Brain microvascular endothelial cell (primary cell): ENCODE data around the gene TIMM23B.
"Not testable (repeated sequence)": the region's sequence is repeated elsewhere in the genome, so short reads cannot be mapped to it uniquely, and the experiment has no call there.

Experiments
- DNase-seq: peaks from one replicate; pipeline ENCODE4 v3.0.0-alpha.2; 2020
- H3K27ac ChIP-seq: fragments of 250-450 bp; sonication (Bioruptor Pico); 2 replicates; pipeline ENCODE4 v1.5.1; 2020; ENCODE audit warnings: mild to moderate bottlenecking, moderate library complexity
- H3K27me3 ChIP-seq: fragments of 250-450 bp; sonication (Bioruptor Pico); replicated peaks from 2 replicates; pipeline ENCODE4 v1.5.1; 2020; ENCODE audit warnings: mild to moderate bottlenecking
- H3K36me3 ChIP-seq: fragments of 250-450 bp; sonication (Bioruptor Pico); replicated peaks from 2 replicates; pipeline ENCODE4 v1.5.1; 2020; ENCODE audit warnings: mild to moderate bottlenecking
- H3K4me3 ChIP-seq: 2 replicates; pipeline ENCODE4 v1.5.1; 2011; ENCODE audit warnings: low read depth, mild to moderate bottlenecking, control low read depth, low read length, moderate library complexity
- in situ Hi-C: cut with HindIII; loops from 2 replicates; pipeline ENCODE4 v1.10.0; 2017; ENCODE audit warnings: low sequenced_read_pairs, low pct_ligation_motif_present

Gene TIMM23B

DNA sequence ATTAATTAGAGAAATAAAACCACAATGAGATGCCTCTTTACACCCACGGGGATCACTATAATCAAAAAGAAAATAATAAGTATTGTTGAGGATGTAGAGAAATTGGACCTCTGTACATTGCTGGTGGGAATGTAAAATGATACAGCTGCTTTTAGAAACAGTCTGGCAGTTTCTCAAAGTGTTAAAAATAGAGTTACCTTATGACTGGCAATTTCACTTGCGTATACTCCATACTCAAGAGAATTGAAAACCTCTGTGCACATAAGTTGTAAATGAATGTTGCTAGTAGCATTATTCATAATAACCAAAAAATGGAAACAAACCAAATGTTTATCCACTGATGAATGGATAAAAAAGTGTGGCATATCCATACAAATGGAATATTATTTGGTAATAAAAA lies 6.3 kb downstream of the TIMM23B start:
- H3K4me3 ChIP-seq, DNase-seq, in situ Hi-C loops, H3K36me3 ChIP-seq, H3K27ac ChIP-seq, H3K27me3 ChIP-seq: not testable (repeated sequence)

DNA sequence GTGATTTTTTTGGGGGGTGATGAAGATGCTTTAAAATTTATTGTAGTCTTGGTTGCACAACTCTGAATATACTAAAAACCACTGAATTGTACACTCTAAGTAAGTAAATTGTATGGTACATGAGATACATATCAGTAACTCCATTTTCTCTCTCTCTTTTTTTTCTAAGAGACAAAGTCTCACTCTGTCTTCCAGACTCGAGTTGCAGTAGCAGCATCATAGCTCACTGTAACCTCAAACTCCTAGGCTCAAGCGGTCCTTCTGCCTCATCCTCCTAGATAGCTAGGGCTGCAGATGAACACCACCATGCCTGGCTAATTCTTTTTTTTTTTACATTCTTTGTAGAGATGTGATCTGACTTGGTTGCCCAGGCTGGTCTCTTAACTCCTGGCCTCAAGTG lies 6.9 kb downstream of the TIMM23B start:
- H3K27me3 ChIP-seq, in situ Hi-C loops, H3K36me3 ChIP-seq, H3K4me3 ChIP-seq, H3K27ac ChIP-seq, DNase-seq: not testable (repeated sequence)

DNA sequence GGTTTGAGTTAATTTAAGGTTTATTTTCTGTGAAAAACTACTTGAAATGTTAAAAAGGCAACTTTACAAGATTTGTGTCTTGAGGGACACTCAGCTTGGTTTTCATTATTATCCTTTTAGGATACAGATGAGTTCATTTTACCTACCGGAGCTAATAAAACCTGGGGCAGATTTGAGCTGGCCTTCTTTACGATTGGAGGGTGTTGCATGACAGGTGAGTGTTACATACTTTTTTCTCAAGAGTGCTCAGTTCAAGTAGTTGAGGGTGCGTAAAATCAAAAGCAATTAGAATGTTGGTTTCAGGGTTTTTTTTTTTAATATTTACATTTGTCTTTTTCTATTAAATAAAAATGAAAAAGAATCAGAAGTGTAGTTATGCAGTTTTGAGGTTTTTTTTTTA lies 10.2 kb downstream of the TIMM23B start:
- H3K27me3 ChIP-seq, H3K4me3 ChIP-seq, H3K36me3 ChIP-seq, DNase-seq, in situ Hi-C loops, H3K27ac ChIP-seq: not testable (repeated sequence)

DNA sequence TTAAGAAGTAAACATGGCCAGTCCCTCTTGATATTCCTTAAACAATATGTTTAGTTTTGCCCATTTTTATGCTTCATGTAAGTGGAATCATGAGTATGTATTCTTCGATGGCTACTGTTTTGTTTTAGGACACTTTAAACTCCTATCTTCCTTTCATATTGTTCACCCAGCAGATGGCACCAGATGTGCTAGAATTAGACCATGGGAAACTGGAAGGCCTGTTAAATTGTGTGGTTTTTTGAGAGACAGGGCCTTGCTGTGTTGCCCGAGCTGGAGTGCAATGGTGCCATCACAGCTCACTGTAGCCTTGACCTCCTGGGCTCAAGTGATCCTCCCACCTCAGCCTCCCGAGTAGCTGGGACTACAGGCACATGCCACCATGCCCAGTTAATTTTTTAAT lies 11.3 kb downstream of the TIMM23B start:
- H3K4me3 ChIP-seq, in situ Hi-C loops, H3K36me3 ChIP-seq, H3K27me3 ChIP-seq, H3K27ac ChIP-seq: not testable (repeated sequence)
- DNase-seq, result peak; percentile 7

DNA sequence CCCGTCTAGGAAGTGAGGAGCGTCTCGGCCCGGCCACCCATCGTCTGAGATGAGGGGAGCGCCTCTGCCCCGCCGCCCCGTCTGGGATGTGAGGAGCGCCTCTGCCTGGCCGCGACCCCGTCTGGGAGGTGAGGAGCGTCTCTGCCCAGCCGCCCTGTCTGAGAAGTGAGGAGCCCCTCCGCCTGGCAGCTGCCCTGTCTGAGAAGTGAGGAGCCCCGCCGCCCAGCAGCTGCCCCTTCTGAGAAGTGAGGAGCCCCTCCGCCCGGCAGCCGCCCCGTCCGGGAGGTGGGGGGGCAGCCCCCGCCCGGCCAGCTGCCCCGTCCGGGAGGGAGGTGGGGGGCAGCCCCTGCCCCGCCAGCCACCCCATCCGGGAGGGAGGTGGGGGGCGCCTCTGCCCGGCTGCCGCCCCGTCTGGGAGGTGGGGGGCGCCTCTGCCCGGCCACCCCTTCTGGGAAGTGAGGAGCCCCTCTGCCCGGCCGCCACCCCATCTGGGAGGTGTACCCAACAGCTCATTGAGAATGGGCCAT lies 28.5 kb downstream of the TIMM23B start:
- H3K27me3 ChIP-seq, DNase-seq, H3K36me3 ChIP-seq, in situ Hi-C loops, H3K4me3 ChIP-seq, H3K27ac ChIP-seq: not testable (repeated sequence)

DNA sequence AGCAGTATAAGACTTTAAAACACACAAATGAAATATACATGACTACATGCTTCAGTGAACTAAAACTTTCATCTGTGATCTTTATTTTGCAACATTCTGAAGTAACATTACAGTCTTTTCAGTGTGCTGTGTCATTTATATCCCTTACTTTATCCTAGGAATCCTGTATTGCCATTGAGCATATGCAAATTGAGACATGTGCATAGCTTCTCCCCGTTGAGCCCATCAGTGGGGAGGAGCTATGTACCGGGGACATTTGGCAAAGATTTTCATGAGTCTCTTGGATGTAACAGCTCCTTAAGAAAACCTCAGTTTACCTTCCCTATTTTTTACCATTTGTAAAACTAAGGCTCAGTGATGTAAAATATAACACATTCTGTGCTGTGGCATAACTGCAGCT lies 29.6 kb downstream of the TIMM23B start:
- in situ Hi-C loops, DNase-seq, H3K27me3 ChIP-seq, H3K4me3 ChIP-seq, H3K36me3 ChIP-seq, H3K27ac ChIP-seq: not testable (repeated sequence)

DNA sequence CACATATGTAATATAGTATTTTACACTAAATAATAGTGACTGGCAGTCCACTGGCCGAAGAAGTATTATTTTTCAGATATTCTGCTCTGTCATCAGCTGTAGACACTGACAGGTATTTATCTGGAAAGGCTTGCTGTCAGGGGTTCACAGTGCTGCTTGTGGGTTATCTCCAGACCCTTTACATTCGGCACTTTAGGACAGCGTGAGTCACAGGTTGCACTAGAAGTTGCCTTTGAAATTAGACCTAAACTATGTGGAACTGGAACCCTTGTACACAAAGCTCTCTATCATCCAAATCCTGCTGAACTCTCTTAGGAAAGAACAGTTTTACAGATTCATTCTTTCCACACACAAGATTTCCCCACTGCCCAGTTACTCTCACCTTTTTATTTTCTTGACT lies 30.2 kb downstream of the TIMM23B start:
- H3K36me3 ChIP-seq, in situ Hi-C loops, H3K4me3 ChIP-seq, H3K27ac ChIP-seq, H3K27me3 ChIP-seq: not testable (repeated sequence)
- DNase-seq, result peak; percentile 1

DNA sequence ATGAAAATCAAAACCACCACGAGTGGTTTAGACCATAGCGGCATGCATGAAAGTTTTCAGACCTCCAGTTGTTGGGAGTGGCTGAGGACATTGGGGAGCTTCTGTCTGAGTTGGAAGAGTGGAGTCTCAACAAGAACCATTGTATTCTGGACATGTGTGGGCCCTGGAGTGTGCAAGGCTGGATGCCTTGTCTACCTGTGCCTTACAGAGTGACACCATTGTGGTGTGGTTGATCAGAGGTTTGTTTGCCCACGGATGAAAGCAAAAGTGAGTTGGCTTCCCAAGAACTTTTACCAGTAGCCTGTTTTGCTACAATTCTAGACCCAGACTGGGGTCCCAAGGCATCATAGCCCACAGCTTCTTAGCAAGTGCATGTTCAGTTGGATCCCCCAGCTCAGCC lies 35.9 kb downstream of the TIMM23B start:
- in situ Hi-C loops, H3K27ac ChIP-seq, H3K36me3 ChIP-seq, H3K27me3 ChIP-seq, DNase-seq, H3K4me3 ChIP-seq: not testable (repeated sequence)

DNA sequence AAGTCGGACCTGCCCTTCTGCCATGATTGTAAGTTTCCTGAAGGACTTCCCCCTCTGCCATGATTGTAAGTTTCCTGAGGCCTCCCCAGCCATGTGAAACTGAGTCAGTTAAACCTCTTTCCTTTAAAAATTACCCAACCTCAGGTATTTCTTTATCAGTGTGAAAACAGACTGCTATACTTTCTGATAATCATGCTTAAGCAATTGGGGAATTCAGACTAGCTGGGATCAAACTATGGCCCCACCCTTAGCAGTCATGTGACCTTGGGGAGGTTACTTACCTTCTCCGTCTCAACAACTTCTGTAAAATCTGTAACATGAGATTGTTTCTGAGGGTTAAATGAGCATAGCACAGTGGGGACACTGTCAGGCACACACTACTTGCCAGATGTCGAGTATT lies 45.4 kb downstream of the TIMM23B start:
- DNase-seq, in situ Hi-C loops, H3K4me3 ChIP-seq, H3K36me3 ChIP-seq, H3K27me3 ChIP-seq, H3K27ac ChIP-seq: not testable (repeated sequence)

DNA sequence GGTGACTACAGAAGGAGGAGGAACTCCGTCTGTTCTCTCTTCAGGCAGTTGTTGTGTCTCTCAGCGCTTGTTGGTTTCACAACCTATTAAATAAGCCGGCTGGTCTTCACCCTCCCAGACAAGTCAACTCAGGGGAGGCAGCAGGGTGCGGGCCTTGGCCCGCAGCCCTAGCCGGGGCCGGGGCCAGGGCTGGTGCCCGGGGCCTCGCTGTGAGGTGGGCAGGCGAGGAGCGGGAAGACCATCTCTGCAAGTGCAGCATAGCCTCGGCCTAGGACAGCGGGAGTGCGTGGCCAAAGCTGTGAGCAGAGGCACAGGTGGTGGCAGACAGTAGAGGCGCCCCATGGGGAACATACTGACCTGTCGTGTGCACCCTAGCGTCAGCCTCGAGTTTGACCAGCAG lies 46.5 kb downstream of the TIMM23B start, which contains the start of gene AGAP6:
Gene AGAP6, plus strand, starts transcription at position 31 of the 400 bp plus-strand sequence. Its CDS starts 310 bp downstream, at position 341.
- H3K36me3 ChIP-seq, H3K27me3 ChIP-seq, in situ Hi-C loops, H3K4me3 ChIP-seq, H3K27ac ChIP-seq, DNase-seq: not testable (repeated sequence)

DNA sequence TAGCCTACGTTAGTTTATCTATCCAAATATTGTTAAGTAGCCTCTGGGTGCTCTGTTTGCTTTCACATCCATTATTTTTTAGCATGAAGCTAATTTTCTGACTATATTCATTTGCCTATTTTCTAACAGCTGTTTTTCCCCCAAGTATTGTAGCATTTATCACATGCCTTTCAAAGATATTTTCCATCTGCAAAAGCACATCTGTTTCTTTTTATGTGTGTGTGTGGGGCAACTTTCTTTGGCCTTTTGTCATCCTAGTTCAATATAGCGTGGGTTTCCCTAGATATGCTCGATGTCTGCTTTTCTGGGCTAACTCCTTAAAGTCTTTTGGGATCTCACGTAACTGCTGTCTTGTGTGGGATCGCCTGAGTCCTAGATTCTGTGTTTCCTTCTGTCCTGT lies 53.5 kb downstream of the TIMM23B start:
- H3K27ac ChIP-seq, DNase-seq, H3K27me3 ChIP-seq, in situ Hi-C loops, H3K36me3 ChIP-seq, H3K4me3 ChIP-seq: not testable (repeated sequence)

DNA sequence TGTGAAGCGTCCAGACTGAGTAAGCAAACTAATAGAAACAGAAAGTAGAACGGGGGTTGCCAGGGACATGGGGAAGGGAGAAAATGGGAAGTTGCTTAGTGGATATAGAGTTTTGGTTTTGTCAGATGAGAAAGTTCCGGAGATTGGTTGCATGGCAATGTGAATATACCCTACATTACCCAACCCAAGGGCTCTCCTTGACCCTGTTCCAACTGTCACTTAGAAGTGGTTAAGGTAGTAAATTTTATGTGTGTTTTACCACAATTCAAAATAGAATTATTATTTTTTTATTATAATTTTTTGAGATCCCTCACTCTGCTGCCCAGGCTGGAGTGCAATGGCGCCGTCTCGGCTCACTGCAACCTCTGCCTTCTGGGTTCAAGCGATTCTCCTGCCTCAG lies 72.2 kb downstream of the TIMM23B start:
- H3K27me3 ChIP-seq, DNase-seq, in situ Hi-C loops, H3K36me3 ChIP-seq, H3K27ac ChIP-seq, H3K4me3 ChIP-seq: not testable (repeated sequence)

DNA sequence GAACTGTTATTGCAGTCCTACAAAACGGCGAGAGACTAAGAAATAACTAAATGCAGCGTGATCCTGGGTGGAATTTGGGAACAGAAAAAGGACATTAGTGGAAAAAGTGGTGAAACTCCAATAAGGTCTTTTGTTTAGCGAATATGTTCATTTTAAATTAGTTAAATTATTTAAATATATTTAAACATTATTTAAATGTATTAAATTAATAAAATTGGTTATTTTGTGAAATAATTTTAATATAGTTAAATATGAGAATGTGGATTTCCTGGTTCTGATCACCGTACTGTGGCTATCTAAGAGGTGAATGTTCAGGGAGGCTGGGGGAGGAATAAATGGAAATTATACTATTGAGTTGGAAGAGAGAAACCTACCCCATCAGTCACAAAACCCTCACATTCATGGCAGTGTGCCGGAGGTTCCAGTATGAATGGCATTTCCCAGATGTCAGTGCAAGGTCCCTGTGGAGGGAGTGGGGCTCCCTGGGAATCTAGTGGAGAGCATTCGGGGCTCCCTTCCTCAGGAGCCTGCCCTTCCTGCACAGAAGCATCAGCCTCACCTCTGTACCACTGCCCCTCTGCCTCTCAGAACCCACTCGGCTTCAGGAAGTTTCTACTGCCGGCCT lies 73.9 kb downstream of the TIMM23B start:
- DNase-seq, result peak; percentile 22
- H3K4me3 ChIP-seq, H3K36me3 ChIP-seq, H3K27ac ChIP-seq, in situ Hi-C loops, H3K27me3 ChIP-seq: not testable (repeated sequence)

DNA sequence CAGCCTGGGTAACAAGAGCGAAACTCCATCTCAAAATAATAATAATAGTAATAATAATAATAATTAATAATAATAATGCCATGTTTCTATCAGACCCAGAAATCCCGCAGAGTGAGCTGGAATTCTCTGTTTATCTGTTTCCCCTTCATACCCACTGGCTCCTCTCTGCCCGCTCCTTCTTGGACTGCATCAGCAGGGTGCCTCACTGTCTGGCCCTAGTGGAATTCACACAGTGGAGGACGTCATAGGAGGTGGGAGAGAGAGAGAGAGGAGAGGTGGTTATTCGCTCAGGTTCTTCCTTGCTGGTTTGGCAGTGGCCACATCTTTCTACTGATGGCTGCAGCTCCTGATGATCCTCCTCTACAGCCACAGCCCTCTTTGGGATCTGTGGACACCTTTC lies 75.1 kb downstream of the TIMM23B start:
- H3K27ac ChIP-seq, H3K27me3 ChIP-seq, H3K36me3 ChIP-seq, in situ Hi-C loops, H3K4me3 ChIP-seq: not testable (repeated sequence)
- peak; percentile 7 for DNase-seq

DNA sequence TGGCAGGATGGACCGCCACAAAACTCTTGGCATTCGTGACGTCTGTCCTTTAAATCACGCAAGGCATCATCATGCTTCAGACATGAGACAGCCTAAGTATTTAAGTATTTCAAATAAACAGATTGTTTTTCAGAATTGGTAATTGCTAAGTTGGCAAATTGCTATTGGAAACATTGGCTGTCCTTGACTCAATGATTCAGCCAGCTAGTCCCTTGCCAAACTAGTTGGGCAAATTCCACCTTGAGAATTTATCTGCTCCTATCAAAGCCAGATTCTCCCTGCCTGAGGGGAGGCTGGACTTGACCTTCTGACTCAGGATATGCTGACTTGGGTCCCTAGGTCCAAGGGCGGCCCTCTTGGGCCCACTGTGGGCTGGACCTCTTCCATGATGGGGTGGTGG lies 75.8 kb downstream of the TIMM23B start:
- DNase-seq, H3K4me3 ChIP-seq, H3K27ac ChIP-seq, H3K27me3 ChIP-seq, in situ Hi-C loops, H3K36me3 ChIP-seq: not testable (repeated sequence)
